A172 (cell line): ENCODE data around the gene F3. TPM values are rescaled to one million over a fixed set of nuclear protein-coding genes. Genes with fewer than 3 reads are reported as not detected.
"Not testable (repeated sequence)": the region's sequence is repeated elsewhere in the genome, so short reads cannot be mapped to it uniquely, and the experiment has no call there.

ENCODE experiments used
- DNase-seq: peaks from one replicate; pipeline ENCODE4 v3.0.0-alpha.2; 2015; ENCODE audit warnings: low spot score
- total RNA-seq: library from RNA; depleted of rRNA; stranded (reverse); fragments of >200 nt; shearing (Covaris generic); gene quantifications from 2 replicates; pipeline ENCODE4 v1.2.3, GENCODE V29; 2014; rRNA removed

Gene F3
- 79.2 and 79.3 TPM in 2 replicates for total RNA-seq

- DNase-seq: peak; percentile 77
Observed at GRCh38 chr1:94541246-94542087, at the start of gene F3. TSS of gene F3 (minus strand) at chr1:94541759. CDS start at chr1:94541636, 123 bp downstream.

- DNase-seq: no peak
Observed at GRCh38 chr1:94590203-94591137, 48.9 kb upstream of the F3 start.

DNA sequence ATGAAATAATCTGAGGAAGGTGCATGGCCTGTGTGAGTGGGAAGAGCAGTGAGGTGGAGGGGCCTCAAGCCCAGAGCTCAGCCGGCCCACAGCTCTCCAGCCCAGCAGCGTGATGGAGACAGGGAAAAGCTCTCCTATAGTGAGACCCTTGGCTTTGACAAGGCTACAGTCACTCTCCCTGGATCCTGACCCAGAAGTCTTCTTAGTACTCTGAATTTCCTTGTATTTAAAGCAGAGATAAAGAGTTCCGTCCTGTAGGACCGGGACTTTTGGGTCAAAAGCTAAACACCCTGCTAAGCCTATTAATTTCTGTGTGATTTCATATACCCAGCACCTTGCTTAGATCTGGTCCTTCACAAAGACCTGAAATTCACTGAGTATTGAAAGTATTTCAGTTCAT, 48.2 kb upstream of the F3 start:
- no peak for DNase-seq

DNA sequence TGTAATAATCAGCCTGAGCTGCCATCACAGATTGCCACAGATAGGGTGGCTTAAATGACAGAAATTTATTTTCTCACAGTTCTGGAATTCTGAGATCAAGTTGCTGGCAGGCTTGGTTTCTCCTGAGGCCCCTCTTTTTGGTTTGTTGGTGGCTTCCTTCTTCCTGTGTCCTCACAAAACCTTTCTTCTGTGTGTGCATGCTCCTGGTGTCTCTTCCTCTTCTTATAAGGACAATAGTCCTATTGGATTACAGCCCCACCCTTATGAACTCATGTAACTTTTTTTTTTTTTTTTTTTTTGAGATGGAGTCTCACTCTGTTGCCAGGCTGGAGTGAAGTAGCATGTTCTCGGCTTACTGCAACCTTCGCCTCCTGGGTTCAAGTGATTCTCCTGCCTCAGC, 41.0 kb upstream of the F3 start:
- DNase-seq: no peak

GRCh38 chr1:94580367-94581115, 39.0 kb upstream of the F3 start:
- peak; percentile 10 for DNase-seq

GRCh38 chr1:94579876-94580294, 38.3 kb upstream of the F3 start:
- DNase-seq: peak; percentile 91

GRCh38 chr1:94578856-94579255, 37.3 kb upstream of the F3 start:
- no peak for DNase-seq

DNA sequence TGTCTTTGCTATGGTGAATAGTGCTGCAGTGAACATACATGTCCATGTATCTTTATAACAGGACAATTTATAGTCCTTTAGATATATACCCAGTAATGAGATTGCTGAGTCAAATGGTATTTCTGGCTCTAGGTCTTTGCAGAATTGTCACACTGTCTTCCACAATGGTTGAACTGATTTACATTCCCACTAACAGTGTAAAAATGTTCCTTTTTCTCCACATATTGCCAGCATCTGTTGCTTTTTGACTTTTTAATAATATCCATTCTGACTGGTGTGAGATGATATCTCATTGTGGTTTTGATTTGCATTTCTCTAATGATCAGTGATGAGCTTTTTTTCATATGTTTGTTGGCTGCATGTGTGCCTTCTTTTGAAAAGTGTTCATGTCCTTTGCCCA, 32.4 kb upstream of the F3 start:
- not testable (repeated sequence) for DNase-seq

- no peak for DNase-seq
Observed at GRCh38 chr1:94572780-94573179, 31.2 kb upstream of the F3 start.

GRCh38 chr1:94570965-94571364, 29.4 kb upstream of the F3 start:
- DNase-seq: not testable (repeated sequence)

DNA sequence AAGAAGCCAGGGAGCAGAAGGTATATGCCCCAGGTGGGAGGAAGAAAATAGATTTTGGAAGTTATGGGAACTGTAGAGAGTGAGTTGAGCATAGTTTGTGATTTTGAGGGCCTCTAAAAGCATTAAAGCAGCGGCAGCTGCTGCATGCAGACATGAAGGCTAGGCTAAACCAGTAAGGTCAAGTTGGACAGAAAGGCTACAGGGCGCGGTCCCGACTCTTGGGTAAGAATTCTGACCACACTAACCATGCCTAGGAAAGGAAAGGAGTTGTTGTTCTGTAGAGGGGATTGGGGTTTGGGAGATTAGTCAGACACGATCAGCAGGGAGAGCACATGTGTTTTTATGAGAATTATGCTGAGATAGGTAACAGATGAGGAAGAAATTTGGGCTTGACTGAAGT, 27.2 kb upstream of the F3 start:
- not testable (repeated sequence) for DNase-seq

GRCh38 chr1:94567975-94568607, 26.5 kb upstream of the F3 start:
- not testable (repeated sequence) for DNase-seq

GRCh38 chr1:94566436-94566835, 24.9 kb upstream of the F3 start:
- DNase-seq: not testable (repeated sequence)

DNA sequence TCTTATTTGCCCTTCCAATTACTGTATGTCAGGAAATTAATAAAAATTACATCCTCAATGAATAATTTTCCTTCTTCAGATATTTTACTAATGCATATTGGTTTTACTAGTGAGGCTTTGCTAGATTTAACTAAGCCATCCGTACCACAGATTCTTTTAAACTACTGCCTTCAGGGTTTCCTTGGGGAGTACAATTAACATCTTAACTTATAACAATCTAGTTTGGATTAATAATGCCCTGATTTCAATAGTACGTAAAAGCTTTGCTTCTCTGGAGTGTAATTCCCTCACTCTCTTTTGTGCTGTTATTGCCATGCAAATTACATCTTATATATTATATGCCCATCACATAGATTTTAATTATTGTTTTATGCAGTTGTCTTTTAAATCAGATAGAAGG, 24.3 kb upstream of the F3 start:
- no peak for DNase-seq

DNA sequence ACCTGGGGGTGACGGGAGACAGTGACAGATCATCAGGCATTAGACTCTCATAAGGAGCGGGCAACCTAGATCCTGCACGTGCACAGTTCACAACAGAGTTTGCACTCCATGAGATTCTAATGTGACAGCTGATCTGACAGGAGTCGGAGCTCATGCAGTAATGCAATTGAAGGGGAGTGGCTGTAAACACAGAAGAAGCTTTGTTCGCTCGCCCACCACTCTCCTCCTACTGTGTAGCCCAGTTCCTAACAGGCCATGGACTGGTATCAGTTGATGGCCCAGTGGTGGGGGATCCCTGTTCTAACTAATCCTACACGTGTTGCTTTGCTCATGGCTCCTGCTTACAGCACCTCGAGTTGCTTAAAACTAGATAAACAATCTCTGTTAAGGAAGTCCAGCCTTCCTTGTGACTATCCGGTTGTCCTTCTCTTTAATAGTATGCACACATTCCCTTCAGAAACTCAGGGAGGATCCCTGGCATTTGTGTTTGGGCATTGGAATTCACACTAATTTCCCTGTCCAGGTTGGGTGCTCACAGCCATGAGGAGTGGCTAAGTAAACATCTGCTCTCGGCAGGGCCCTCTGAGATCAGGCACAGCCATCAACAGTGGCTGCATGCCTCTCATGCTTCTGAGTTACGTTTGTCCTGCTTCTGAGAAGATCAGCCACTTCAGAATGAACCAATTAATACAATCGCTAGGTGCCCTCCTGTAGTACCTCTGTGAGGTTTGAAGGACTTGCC, 21.1 kb upstream of the F3 start:
- no peak for DNase-seq

- DNase-seq: no peak
Observed at GRCh38 chr1:94560333-94560732, 18.8 kb upstream of the F3 start.

DNA sequence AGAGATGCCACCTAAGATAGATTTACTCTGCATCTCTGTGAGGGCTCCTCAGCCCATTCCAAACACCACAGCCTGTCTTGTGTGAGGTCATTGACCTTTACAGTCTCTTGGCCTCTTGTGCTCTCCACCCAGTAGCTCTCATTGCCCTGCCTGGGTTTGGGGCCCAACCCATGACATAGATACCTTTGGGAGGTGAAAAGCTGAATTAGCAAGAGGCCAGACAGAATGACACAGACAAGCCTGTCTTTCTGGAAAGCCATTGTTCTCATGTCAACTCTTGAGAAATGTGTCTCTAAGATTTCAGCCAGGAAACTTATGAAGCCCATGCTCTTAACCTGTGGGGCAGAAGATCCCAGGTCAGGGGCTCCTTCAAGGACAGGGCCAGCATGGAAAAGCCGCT, 18.4 kb upstream of the F3 start:
- DNase-seq: no peak

DNA sequence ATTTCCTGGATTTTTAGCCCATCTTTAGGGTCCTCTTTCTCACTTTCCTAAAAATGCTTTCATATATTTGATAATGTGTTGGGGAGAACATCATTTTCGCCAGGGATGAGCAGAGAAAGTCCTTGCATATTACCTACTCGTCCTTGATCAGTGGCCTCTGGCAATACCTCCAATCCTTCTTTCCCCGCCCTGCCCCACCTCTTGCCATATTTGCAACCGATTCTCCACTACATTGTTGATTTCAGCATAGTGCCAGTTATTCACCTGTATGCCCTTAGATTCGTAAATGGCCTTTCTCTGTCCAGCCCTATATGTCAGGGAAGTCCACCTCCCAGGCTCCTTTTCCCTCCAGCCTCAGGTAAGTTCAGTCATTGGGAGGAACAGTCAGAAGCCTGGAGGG, 13.5 kb upstream of the F3 start:
- DNase-seq: no peak

DNA sequence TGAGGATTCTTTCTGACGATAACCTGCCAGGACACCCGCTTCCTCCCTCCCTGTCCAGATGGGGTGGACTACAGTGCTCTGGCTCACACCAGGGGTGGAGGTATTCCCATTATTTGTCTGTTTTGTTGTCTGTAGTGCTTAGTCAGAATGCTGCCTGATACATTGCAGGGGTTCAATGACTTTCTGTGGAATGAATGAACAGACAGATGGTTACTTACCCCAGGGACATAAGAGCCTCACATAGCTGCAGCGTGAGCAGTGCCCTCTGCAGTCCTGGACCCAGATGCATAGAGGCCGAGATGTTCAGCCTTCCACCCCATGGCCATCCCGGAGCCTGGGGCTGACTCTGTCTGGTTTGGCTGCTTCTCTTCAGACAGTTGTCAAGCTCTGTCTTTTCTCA, 13.0 kb upstream of the F3 start:
- DNase-seq: no peak

- no peak for DNase-seq
Observed at GRCh38 chr1:94553931-94554330, 12.4 kb upstream of the F3 start.

DNA sequence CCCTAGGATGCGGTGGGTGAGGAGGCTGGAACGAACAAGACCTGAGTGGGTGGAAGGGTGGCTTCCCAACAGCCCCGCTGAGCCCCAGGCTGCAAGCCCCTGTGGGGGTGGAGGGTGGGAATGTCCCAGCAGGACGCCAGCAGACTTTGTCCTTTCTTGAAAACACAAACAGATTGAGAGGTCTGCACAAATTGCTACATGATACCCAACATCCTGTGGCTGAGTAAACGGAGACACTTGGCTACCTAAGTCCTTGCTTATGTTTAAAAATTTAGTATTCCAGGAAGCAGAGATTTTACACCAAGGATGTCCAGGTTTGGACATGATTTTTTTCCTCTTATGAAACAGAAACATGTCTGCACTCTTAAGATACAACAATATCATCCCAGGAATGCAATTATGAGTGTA, 11.8 kb upstream of the F3 start:
- no peak for DNase-seq
